DMS 273 treated with DMSO at 0.1 percent for 48 hours (cell line): Measurements from ENCODE around the gene QRFPR.
"Not testable (repeated sequence)": the region's sequence is repeated elsewhere in the genome, so short reads cannot be mapped to it uniquely, and the experiment has no call there.

Experiments used
- DNase-seq: peaks from one replicate; lab custom pipeline; 2025; lab: John Stamatoyannopoulos, UW

Gene QRFPR

DNA sequence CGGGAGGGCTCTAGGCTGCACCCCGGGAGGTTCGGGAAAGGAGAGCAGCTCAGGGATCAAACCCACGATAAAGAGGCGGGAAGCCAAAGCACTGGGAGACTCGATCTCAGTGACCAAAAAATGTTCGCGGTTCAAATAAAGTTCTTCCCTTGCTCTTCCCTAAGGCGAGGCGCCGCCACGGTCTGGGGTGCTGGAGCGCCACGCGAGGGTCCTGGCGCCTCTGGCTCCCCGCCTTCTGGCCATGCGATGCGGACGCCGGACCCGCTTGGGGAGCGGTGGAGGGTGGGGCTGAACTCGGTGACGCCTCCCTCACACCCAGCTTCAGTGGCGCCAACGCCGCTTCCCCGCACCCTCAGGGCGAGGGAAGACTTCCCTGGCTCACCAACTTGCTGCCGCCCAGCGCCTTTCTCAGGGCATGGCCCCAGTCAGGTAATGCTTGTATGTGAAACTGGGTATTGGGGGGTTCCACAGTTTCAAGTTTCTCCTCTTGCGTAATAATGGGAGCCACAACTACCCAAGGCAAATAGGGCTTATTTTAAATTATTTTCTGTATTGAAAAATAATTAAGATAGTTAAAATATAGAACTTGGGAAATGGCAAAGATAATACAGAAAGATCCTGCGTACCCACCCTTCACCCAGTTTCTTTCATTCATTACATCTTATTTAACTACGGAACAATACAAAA is at the start of gene QRFPR:
TSS of gene QRFPR (minus strand) at position 243 of the 687 bp plus-strand sequence. CDS start 371 bp downstream, outside the sequence.
- DNase-seq = no peak

DNA sequence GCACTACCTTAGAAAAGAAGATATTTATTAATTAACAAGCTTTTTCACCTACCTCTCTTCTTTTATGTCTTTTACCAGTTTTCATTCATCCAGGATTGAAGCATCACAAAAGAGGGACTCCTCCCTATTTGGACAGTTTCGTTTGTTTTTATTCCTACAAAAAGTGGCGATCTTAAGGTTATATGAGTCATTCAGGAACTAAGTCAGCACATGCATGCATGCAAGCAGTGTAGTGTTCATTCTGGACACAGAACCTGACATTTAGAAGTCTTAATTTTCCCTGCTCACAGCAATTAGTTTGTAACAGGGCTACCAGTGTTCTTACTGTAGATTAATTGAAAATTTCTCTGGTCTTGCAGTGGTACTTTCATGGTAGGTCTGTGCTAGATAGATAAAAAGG is 47.9 kb upstream of the QRFPR start:
- DNase-seq = no peak

DNA sequence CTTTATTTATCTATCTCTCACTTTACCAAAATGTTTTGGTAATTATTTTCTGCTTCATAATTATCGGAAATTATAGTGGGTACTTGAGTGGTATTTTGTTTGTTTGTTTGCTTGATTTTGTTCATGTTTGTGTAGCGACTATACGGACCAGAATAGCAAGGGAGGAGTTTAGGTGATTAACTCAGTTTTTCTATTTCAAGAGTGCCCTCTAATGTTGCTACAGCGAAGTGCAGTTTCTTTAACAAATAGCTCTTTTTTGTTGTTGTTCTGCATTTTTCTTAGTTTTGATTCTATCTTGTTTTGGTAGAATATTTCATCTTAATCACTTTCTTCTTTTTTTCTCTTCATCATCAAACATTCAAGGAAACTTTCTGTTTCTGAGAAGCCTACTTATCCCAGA is 40.8 kb upstream of the QRFPR start:
- DNase-seq = no peak

DNA sequence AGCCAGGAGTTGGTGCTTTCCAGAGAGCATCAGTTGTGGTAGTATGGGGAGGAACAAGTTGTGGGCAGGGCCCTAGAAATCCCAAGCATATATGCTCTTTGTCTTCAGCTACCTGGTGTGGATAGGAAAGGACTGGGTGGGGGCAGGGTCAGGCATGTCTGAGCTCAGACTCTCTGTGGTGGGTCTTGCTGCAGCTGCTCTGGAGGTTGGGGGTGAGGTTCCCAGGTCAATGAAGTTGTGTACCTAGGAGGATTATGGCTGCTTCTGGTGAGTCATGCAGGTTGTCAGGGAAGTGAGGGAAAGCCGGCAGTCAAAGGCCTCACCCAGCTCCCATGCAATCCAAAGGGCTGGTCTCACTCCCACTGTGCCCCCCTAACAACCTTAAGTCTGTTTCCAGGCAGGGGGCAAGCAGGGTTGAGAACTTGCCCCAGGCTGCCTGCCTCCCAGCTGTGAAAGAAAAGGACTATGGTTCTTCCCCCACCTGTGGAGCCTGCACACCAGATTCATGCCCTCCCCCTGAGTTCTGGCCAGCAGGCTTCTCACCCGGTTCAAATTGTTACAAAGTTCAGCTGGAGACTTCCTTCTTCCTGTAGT is 30.4 kb upstream of the QRFPR start:
- DNase-seq = no peak

DNA sequence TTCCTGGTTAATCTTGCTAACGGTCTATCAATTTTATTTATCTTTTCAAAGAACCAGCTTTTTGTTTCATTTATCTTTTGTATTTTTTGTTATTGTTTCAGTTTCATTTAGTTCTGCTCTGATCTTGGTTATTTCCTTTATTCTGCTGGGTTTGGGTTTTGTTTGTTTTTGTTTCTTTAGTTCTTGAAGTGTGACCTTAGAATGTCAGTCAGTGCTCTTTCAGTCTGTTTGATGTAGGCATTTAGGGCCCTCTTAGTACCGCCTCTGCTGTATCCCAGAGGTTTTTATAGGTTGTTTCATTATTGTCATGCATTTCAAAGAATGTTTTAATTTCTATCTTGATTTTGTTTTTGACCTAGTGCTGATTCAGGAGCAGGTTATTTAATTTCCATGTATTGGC is 27.7 kb upstream of the QRFPR start:
- DNase-seq = not testable (repeated sequence)

DNA sequence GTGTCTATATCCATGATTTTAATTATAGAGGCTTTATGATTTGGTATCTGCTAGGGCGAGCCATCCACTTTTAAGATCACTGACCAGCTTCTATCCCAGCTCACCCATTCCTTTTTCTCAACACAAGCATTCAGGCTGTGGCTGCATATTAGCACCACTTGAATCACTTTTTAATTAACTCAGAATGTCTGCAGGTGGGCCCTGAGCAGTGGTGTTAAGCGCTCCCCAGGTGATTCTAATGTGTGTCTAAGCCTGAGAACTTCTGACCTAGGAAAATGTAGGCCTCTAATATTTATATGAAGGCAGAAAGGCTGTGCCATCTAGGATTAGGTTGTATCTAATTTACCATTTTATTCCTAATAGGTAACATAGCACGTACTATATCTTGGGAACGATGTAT is 19.8 kb upstream of the QRFPR start:
- no peak for DNase-seq

DNA sequence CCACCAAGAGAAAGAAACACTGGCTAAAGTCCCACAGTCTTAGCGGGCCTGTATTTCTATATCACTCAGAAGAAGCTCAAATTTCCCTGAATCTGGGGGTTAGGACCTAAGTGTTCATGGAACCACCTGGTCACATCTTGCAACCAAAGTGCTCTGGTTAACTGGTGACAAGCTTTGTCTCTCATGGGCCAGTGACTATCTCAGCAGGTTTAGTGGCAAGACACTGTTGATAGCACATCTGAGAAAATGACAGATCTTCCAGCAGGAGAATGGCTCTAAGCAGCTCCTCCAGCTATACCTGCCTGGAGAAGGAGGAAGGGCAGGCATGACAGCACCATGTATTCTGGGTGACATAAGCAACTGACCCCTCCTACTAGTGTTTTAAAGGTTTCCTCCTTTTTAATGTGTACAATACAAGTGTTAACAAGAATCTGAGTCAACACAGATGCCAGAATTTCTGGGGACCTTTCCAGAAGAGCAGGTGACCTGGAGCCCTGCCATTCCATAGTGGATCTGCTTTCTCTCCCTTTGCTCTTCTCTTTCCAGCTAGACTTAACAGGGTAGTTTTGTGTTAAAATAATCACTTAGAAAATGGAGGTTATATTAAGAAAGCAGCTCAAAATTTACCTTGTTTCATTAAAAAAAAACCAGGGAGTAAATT is 17.3 kb upstream of the QRFPR start:
- no peak for DNase-seq

DNA sequence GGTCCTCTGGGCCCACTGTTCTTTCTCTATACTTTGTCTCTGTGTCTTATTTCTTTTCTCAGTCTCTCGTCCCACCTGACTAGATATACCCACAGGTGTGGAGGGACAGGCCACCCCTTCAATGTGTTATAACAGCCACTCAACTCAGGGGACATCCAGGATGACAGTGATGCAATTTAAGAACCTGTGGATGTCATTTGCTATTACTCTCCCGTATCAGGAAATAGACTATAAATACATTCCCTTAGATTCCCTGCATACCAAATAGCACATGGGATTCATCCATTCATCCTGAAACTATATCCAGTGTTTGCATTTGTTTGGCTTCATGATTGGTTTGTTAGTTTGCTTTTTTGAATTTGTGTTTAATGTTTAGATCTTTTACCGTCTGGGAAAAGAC is 16.6 kb upstream of the QRFPR start:
- DNase-seq = no peak

DNA sequence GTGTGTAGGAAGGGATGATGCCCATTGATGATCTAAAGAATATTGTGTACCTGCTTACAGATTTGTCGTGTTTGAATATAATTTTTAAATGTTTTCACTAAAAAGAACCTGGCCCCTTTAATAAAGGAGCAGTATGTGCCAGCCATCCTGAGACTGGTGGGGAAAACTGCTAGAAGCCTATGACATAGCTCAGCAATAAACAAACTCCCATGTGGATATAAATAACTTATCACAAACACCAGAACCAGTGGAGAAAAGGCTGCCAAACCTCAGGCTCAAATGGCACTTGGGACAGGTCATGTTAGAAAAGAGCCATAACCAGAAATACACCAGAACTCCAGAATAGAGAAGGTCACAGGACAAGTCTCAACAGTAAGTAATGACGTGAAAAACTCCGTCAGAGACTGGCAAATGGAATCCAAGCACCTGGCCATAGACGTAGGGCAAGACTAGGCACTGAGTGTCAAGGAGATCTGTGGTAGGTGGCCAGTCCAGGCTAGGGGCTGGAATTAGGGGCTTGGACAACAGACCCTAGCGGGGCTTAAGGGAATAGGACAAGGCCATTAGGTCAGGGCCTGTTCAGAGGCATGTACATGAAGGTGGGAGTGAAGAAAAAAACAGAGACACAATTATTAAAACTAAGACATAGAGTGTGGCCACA is 11.7 kb upstream of the QRFPR start:
- DNase-seq = no peak

DNA sequence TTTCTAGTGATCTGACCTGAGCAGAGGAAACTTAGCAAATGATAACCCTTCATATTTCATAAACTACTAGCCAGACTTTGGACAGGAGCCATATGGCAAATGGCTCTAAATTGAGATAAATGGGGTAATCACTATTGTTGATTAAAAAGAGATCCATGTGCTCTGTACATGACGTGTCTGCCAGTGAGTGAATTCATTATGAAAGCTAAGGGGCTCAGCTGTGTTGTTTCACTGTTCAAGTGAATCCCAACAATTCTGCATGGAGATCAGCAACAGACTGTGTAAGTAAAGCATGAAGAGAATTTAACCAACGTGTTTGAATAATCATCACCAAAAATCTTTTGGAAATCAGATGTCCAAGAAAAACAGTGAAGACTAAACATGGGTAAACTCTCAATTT is 9.5 kb upstream of the QRFPR start:
- DNase-seq = no peak

DNA sequence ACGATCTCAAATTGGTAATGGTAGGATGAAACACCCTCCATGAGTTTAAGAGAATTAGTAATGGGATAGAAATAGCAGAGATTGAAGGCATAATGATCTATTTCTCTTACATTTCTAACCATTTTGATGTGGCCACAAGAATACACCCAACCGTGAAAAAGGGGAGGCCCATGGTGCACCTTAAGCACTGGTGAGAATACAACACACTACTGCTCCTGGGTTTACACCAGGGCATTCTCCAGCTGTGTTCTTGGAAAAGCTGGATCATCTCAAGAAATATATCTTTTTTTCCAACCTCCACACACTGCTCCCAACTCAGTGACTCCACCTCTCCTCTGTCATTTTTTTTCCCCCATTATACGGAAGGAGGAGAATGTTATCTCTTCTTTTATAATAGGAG is 1.5 kb downstream of the QRFPR start:
- DNase-seq = no peak

DNA sequence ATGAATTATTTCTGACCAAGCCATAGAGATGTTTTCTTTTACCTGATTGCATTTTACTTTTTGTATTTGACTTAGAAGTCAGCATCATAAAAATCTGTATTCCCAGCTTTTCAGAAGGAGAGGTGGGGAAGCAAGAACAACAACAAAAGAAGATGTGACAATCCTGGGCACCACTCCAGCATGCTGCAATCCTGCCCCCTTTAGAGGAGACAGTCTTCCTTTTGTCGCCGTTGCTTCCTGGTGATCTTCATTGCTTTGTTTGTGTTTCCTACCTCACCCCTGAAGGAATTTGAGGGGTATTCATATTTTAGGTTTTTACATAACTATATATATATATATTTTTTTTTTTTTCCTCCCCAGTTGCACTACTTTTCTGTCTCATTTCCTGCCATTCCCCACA is 3.7 kb downstream of the QRFPR start:
- no peak for DNase-seq

DNA sequence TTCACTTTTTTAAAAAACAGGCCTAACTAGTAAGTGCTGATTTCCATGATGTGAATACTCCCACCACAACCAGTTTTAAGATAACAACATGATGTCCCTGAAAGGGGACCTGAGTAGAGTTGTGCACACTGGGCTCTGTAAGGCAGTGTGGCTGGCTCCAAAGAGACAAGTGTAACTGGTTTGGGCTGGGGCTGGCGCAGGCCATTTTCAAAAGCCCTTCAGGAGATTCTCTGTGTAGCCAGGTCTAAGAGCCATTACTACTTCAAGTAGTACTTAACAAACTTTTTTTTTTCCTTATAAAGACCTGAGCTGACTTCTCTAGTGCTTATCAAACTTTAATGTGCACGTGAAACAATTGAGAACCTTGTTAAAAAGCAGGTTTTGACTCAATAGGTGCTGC is 4.3 kb downstream of the QRFPR start:
- no peak for DNase-seq

DNA sequence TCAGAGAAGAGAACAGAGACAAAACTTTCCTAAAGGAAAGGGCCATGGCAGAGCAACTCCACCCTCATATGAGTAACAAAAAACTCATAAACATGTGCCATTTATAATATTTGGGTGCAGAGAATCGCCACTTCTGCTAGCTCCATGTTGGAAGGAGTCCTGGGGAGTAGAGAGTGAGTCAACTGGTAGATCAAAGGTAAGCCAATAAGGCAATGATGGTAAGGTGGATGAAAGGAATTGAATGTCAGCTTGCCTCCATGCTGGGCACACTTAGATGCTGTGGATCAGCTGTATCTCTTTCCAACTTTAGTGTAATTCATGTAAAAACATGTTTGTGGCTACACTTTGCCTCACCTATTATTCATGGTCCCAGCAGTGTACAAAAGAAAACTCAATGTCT is 4.7 kb downstream of the QRFPR start:
- no peak for DNase-seq

DNA sequence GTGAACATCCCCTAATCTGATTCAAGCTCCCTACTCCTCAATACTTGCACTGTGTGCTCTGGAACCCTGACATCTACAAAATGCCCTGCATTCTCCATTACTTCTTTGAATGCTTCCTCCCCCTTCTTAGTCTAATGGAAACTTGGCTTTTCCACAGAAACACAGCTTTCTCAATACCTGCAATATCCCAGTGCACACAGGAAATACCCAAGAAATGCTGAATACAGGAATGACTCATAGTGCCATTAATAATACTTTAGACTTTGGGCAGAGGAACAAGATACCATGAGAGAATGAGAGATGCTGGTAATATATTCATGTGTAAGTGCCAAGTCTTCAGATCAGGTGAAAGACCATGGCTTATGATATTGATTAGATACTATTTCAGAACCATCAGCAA is 5.6 kb downstream of the QRFPR start:
- DNase-seq = no peak

DNA sequence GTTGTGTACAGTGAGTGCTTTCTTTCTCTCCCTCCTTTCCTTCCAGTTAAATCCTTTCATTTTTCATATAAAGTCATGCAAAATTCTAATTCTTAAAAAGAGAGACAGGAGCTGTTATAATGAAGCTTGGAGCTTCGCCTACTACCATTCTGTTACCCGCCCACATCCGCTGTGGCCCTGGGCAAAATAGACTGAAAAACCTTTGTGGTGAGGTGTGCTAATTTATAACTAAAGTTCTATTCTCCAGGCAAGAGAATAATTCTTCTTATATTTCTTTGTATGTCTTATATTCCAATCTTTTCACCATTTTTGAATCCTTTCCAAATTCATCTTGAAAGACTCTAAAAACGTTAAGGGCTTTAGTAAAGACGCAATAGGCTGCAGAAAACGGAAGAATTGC is 7.0 kb downstream of the QRFPR start:
- DNase-seq = no peak

DNA sequence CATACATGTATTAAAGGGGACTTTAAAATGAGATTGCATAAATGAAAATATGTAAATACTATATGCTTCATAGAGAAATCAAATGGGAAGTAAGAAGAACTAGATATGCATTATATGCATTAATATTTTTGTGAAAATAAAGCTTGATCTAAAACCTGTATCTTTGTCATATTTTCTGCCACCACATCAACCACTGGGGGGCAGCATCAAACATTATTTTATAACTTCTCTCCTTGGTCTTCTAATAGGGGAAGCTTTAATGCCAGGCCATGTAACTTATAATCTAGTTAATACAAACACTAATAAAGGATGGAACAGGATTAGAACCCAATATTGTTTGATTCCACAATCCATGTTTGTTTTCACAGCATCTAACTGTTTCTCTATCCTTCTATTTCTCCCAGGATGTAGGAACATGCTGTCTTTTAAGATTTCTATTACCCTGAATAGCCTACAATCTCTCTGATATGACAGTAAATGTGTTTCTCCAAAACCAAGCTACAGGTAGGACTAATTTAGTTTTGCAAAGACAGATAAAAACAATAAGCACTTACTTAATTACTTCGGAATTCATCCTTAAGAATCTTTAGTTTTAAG is 10.0 kb downstream of the QRFPR start:
- DNase-seq = no peak

DNA sequence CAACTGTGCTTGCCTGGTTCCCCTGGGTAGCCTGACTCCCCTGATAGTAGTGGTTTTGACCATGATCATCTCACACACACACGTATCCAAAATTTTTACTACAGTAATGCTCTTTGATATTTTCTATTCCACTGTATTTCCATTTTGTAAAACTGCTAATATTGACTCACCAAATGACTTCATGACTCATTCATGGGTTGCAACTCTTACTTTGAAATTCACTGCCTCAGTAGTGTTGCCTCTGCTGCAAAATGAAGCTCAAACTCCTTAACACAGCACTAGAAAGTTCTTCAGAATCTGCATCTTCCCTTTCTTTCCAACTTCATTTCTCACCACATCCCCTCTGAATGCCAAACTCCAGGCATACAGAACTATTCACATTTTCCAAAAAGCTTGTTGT is 20.3 kb downstream of the QRFPR start:
- no peak for DNase-seq

DNA sequence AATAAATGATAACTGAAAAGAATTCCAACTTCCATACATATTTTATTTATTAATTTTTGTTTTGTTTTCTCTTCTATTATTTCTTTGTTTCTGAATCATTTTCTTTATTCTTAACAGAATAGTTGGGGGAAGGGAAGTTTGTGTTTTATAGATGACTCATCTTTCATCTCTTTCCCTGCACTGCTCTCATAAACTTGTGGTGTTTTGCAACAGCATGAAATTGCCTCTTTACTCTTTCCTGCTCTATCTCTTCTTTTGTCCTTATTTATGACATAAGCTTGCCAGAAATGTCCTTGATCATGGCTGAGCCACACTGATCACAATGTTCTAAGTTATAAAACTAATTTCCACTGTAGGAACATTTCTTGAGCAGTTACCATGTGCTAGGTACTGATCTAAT is 22.3 kb downstream of the QRFPR start:
- no peak for DNase-seq

DNA sequence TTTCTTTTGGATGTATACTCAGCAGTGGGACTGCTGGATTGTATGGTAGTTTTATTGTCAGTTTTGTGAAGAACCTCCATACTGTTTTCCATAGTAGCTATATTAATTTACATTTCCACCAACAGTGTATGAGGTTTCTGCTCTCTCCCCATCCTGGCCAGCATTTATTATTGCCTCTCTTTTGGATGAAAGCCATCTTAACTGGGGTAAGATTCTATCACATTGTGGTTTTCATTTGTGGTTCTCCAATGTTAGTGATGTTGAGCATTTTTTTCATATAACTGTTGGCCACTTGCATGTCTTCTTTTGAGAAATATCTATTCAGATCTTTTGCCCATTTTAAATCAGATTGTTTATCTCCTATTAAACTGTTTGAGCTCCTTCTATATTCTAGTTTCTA is 27.6 kb downstream of the QRFPR start:
- DNase-seq = no peak

DNA sequence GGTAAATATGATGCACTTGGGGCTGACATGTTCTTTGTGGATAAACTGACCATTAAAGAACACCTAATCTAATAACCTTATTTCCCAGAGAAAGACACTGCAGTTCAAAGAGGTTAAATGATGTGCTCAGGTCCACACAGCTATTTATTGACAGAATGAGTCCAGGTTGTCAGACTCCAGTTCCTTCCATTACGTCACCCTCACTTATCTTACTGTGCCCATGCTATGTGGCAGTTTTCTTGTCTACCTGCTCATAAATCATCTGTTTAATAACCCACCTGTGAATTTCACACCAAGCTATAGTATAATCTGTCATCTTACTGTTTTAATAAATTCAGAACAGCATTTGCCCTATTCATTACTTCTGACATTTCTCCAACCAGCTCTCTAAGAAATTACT is 36.7 kb downstream of the QRFPR start:
- no peak for DNase-seq

DNA sequence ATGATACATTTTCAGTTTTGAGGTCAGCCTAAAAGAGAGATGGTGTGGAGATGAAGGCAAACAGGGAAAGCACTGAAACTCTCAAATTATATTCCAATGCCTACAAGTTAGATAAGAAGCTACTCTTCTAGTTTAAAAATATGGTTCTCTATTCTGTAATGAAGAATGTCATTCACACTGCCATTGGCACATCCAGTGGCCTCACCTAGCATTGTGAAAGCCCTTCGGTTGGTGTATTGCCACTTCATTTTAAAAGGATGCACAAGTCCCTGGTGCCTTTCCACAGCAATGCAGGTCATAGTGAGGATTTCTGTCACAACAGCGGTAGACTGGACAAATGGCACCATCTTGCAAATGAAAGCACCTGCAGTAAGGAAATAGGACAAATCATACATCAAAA is 40.6 kb downstream of the QRFPR start:
- no peak for DNase-seq

DNA sequence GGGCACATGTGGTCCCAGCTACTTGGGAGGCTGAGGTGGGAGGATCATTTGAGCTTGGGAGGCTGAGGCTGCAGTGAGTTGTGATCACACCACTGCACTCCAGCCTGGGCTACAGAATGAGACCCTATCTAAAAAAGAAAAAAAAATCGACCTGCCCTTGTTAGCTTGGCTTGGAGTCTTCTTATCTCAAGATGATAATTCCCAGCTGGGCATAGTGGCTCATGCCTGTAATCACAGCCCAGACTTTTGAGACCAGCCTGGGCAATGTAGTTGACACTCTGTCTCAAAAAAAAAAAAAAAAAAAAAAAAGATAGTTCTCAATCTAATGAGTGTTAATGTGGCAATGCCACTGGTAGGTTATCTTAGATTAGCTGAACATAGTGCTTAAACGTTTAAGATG is 41.0 kb downstream of the QRFPR start:
- no peak for DNase-seq
